ENCODE results near the gene HMX1. TPM values are rescaled to one million over a fixed set of nuclear protein-coding genes. Genes with fewer than 3 reads are reported as not detected.

Gene HMX1
- total and polyA plus RNA-seq, 2 donors (not counting 3 experiments of a cell fraction or from before 2014, with no cell fraction given): not detected

DNA sequence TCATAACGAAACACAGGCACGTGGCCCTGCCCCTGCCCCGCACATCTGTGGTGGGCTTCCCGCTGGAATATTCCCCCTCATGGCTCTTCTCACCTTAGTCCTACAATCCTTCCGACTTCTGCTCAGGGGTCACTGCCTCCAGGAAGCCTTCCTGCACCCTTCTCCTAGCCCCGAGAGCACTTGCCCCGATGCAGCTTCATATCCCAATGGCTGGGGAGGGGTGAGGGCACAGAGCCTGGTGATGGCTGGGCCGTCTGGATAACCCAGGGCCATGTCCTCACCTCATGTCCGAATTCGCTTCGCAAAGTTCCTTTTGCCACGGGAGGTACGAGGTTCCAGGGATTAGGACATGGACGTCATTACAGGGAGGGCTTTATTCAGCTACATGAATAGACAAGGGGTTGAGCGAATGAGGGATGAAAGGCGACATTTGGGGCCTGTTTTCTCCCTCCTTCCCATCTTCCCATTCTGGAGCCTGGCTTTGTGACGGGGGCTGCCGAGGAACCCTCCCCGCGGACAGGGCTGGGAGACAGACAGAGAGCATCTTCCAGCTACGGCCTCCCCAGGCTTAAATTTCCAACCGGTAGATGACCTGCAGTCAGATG, 35.5 kb upstream of the HMX1 start:
- no peaks in the 10 kb centered on the region for H3K27me3 ChIP-seq (ENCODE audit: control insufficient read depth in 2 of 2, insufficient read depth in 2 of 2, low read length in 2 of 2)

More for the DNA sequence above, 35.5 kb upstream of the HMX1 start:
- no peaks in the 10 kb centered on the region for H3K4me1 ChIP-seq (ENCODE audit: control insufficient read depth, extremely low read depth, insufficient read depth, low read length)
- H3K27ac ChIP-seq (ENCODE audit: insufficient read depth, low read depth, low read length): no peak overlapping the region
- DNase-seq (ENCODE audit: low read depth, low spot score) (no peak), FAIRE-seq (no peak)
- H3K9me1 ChIP-seq (replicated peaks; ENCODE audit: control insufficient read depth, extremely low read depth, insufficient read depth, low read length): no peaks in the 10 kb centered on the region
- no peak overlapping the region for H3K9ac ChIP-seq (replicated peaks; ENCODE audit: extremely low read depth, insufficient read depth, low read length)
- TF ChIP-seq GATA2 (IDR thresholded peaks at IDR 0.05; ENCODE audit: insufficient read depth, insufficient read length, low read depth, low read length): no peak
- no peak for TF ChIP-seq JUN (IDR thresholded peaks at IDR 0.05; ENCODE audit: borderline replicate concordance, insufficient read depth, insufficient read length, low read depth)
- TF ChIP-seq, protein P1, sequence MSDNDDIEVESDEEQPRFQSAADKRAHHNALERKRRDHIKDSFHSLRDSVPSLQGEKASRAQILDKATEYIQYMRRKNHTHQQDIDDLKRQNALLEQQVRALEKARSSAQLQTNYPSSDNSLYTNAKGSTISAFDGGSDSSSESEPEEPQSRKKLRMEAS (IDR thresholded peaks at IDR 0.05; ENCODE audit: insufficient read depth, insufficient read length): no peak
- no peak for TF ChIP-seq FOS (IDR thresholded peaks at IDR 0.05; ENCODE audit: borderline replicate concordance, insufficient read depth, low read length)
- TF ChIP-seq MYC (IDR thresholded peaks at IDR 0.05; ENCODE audit: low read depth, low read length): no peak
- TF ChIP-seq, protein P2, sequence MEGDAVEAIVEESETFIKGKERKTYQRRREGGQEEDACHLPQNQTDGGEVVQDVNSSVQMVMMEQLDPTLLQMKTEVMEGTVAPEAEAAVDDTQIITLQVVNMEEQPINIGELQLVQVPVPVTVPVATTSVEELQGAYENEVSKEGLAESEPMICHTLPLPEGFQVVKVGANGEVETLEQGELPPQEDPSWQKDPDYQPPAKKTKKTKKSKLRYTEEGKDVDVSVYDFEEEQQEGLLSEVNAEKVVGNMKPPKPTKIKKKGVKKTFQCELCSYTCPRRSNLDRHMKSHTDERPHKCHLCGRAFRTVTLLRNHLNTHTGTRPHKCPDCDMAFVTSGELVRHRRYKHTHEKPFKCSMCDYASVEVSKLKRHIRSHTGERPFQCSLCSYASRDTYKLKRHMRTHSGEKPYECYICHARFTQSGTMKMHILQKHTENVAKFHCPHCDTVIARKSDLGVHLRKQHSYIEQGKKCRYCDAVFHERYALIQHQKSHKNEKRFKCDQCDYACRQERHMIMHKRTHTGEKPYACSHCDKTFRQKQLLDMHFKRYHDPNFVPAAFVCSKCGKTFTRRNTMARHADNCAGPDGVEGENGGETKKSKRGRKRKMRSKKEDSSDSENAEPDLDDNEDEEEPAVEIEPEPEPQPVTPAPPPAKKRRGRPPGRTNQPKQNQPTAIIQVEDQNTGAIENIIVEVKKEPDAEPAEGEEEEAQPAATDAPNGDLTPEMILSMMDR (IDR thresholded peaks at IDR 0.05; ENCODE audit: extremely low read depth in 1 of 2, insufficient read depth in 1 of 2, low read depth in 1 of 2, low read length in 2 of 2): no peak
- no peak for TF ChIP-seq EZH2 (IDR thresholded peaks at IDR 0.05; ENCODE audit: borderline replicate concordance, low read depth, low read length, severe bottlenecking)
- TF ChIP-seq POLR2AphosphoS5 (IDR thresholded peaks at IDR 0.05; ENCODE audit: insufficient read depth, low read depth, low read length): no peak
- H2AFZ ChIP-seq (ENCODE audit: low read depth, low read length): no peak overlapping the region
- BruUV-seq (replicated peaks): no TSS peak
- H3K4me3 ChIP-seq (replicated peaks in 1 of 3; ENCODE audit: insufficient read depth in 1 of 3, low read depth in 1 of 3, low read length in 3 of 3): no peak overlapping the region
- dilution Hi-C loops (cut with MboI; ENCODE audit: extremely low pct_ligation_motif_present, low sequenced_read_pairs) (no loop called here), intact Hi-C loops (cut with micrococcal nuclease) (no loop called here)
- no peaks in the 10 kb centered on the region for H3K36me3 ChIP-seq (ENCODE audit: control insufficient read depth in 2 of 2, extremely low read depth in 1 of 2, insufficient read depth in 2 of 2, low read length in 2 of 2)
- no peaks in the 10 kb centered on the region for H3K79me2 ChIP-seq (ENCODE audit: control insufficient read depth, insufficient read depth, low read length)
- H4K20me1 ChIP-seq (replicated peaks; ENCODE audit: control insufficient read depth, extremely low read depth, insufficient read depth, low read length): no peaks in the 10 kb centered on the region
- POLR2A ChIA-PET: no interaction called here
- CTCF ChIA-PET: no interaction called here
- H3K4me2 ChIP-seq (ENCODE audit: insufficient read depth, low read length): no peak overlapping the region
- no peaks in the 10 kb centered on the region for H3K9me3 ChIP-seq (replicated peaks; ENCODE audit: control insufficient read depth, insufficient read depth, low read length)
